GM12892 (cell line): ENCODE data around the gene MS4A6E.

ENCODE experiments used
- POLR2AphosphoS5 ChIP-seq: IDR thresholded peaks from 2 replicates; pipeline ENCODE4 v1.6.1; 2011; ENCODE audit warnings: low read depth, low read length, control low read depth
- TAF1 ChIP-seq: IDR thresholded peaks from 2 replicates; pipeline ENCODE4 v1.6.1; 2011; ENCODE audit warnings: low read depth, mild to moderate bottlenecking, control low read depth, low read length, borderline replicate concordance

DNA sequence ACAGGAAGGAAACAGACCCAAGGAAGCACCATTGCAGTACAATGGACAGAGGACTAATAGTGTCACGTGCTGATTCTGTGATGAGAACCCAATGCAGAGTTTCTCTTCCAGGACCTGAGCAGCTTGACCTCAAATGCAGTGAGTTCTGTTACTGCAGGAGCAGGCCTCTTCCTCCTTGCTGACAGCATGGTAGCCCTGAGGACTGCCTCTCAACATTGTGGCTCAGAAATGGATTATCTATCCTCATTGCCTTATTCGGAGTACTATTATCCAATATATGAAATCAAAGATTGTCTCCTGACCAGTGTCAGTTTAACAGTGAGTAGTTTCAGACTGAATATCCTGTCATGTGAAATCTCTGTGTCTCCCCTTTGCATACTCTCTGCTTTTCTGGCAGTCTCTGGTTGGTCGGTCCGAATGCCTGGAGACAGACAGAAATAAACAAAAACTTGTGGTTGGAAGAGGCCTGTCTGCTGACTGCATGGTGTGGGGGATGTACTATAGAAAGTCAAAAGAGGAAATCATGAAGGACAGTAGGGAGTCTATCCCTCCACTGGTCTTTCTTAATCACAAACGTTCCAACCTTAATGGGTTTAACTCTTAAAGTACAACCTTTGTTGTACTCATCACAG lies 62.3 kb downstream of the MS4A6E start:
- TF ChIP-seq POLR2AphosphoS5 (no peak), TAF1 (no peak)
